GM12891 (cell line): ENCODE data around the gene SFXN5.

Experiments used
- DNase-seq: peaks from one replicate; pipeline ENCODE4 v3.0.0; 2011; ENCODE audit warnings: low spot score; ENCODE audit not compliant: insufficient read length
- FAIRE-seq: peaks from 2 replicates; lab custom pipeline; 2011; peaks lifted over from hg19 to GRCh38; lab: Jason Lieb, UNC
- PAX5 ChIP-seq: IDR thresholded peaks from 2 replicates; pipeline ENCODE4 v1.6.1; 2011; ENCODE audit warnings: low read length, moderate library complexity, mild to moderate bottlenecking; ENCODE audit not compliant: insufficient read depth, severe bottlenecking
- POLR2A ChIP-seq: IDR thresholded peaks from 2 replicates; pipeline ENCODE4 v1.6.1; 2011; ENCODE audit warnings: low read depth, low read length, control low read depth
- POLR2AphosphoS5 ChIP-seq: IDR thresholded peaks from 2 replicates; pipeline ENCODE4 v1.6.1; 2011; ENCODE audit warnings: low read depth, low read length, control low read depth
- POU2F2 ChIP-seq: IDR thresholded peaks from 2 replicates; pipeline ENCODE4 v1.6.1; 2011; ENCODE audit warnings: low read depth, mild to moderate bottlenecking, control low read depth, low read length, moderate library complexity
- SPI1 ChIP-seq: IDR thresholded peaks from 2 replicates; pipeline ENCODE4 v1.6.1; 2011; ENCODE audit warnings: low read depth, low read length, control low read depth
- TAF1 ChIP-seq: IDR thresholded peaks from 2 replicates; pipeline ENCODE4 v1.6.1; 2011; ENCODE audit warnings: low read depth, low read length, control low read depth

Gene SFXN5

DNA sequence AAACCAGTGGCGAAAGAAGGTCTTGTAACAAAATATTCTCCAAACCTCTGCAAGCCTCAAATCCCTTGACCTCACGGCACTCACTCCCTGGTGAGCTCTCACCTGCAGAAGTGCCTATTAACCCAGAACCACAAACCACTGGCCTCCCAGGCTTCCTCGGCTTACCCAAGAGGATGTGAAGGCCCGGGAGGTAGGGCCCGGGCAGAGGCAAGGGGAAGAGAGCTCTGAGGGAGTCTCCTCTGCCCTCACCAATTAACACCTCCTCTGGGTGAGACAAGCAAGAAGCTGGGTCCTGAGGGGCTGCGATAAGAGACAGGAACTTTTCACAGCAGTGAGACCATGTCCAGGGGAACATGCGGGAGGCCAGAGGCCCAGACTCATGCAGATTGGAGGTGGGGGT is 100.5 kb downstream of the SFXN5 start:
- TF ChIP-seq SPI1 (no peak), POU2F2 (no peak), PAX5 (no peak), TAF1 (no peak), POLR2AphosphoS5 (no peak), POLR2A (no peak)
- DNase-seq (no peak), FAIRE-seq (no peak)

DNA sequence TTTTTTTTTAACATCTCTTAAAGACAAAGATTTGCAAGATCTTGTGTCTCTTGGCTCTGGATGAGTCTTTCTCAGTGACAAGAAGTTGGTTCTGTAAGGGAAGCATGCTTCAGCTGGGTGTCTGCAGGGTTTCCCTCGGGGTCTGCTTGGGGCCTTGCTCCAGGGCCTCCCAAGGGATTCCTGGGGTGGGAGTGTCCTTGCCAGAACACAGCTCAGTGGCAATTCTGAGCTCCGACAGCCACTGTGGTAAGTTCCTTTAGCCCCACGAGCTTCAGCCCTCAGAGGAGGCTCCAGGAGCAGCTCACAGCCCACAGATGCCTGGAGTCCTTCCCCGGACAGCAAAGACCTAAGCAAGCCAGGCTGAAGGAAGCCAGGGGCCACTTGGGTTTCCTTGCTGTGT is 101.8 kb downstream of the SFXN5 start:
- DNase-seq, result no peak
- TF ChIP-seq TAF1 (no peak), POU2F2 (no peak)
- FAIRE-seq, result no peak

DNA sequence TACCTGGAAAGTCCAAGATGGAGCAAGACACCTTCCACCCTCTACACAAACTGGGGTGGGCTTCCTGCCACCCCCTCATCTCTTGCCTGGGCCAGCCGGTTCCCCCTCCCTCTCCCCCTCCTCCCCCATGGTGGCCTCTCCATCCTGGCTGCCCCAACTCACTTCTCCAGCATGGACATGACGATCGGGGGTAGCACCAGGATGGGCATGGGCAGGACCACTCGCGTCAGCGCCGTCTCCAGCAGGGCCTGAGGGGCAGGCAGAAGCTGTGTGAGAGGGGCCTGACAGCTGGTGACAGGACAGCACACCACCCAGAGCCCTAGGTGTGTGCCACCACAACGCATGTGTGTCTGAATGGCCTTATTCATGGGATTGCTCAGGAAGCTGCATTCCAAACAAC is 103.2 kb downstream of the SFXN5 start:
- no peak for DNase-seq
- no peak for FAIRE-seq
- TF ChIP-seq PAX5 (no peak), POLR2A (no peak), POU2F2 (no peak), SPI1 (no peak), TAF1 (no peak), POLR2AphosphoS5 (no peak)

DNA sequence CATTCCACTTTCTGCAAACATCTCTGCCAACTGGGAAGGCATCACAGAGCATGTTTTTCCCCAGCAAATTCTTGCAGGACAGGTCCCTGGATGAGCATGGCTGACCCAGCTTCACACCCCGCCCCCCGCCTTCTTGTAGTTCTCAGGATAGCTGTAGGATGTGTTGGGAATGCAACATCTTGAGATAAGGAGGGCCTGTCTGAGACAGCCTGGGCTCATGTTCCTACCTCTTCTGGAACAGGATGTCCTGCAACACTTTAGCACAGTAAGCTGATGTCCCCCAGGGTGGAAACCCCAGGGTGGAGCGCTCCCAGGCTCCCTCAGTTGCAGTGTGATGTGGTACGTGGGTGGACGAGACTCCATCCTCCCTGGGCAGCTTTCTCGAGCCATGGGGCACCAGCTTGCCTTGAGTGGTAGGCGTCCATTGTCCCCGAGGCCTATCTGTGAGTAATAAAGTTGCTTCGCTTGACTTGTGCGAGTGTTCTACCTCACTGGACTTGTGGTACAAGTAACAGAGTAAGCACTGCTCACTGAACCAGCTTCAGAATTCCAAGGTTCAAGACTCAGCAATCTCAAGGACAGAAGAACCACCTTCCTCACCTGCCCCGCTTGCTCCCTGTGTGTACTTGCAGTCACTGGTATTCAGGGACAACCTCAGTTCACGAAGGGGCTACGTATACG is 105.6 kb downstream of the SFXN5 start:
- no peak for FAIRE-seq
- TF ChIP-seq POLR2A, result no peak
- TF ChIP-seq PAX5, result no peak
- TF ChIP-seq SPI1, result no peak
- no peak for TF ChIP-seq POLR2AphosphoS5
- no peak for TF ChIP-seq TAF1
- TF ChIP-seq POU2F2, result no peak
- no peak for DNase-seq

DNA sequence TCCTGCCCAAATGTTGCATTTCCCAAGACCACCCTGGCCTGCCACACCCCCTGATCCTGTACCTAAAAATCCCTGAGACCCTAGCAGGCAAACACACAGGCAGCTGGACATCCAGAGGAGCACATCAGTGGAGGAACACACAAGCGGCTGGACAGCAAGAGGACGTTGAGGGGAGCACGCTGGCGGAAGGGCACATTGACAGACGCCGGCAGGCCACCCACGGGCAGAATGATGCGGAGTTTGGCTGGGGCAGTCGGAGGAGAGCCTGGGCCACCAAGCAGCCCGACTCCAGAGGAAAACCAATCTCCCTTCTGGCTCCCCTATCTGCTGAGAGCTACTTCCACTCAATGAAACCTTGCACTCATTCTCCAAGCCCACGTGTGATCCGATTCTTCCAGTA is 106.5 kb downstream of the SFXN5 start:
- TF ChIP-seq POLR2AphosphoS5 (no peak), POLR2A (no peak), POU2F2 (no peak), PAX5 (no peak), SPI1 (no peak), TAF1 (no peak)
- DNase-seq, result no peak
- FAIRE-seq, result no peak

DNA sequence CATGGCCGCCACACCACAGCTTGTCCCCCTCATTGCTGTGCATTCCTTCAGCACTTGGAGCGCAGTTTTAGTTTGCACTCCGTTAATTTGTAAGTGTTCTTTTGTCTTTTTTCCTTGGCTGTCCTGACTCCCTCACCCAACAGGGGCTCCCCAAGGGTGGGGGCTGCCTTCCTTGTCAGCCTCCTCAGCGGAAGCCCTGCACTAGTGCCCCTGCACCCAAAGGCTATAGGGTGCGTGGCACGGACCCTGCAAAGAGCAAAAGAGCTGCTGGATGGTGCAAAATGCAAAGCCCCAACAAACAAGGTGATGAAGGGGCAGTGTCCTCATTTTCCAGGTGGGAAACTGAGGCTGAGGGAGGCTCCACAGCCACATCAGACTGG is 107.4 kb downstream of the SFXN5 start:
- DNase-seq (no peak), FAIRE-seq (no peak)
- no peak for TF ChIP-seq POLR2AphosphoS5
- TF ChIP-seq POU2F2, result no peak
- no peak for TF ChIP-seq POLR2A
- no peak for TF ChIP-seq SPI1
- TF ChIP-seq PAX5, result no peak
- TF ChIP-seq TAF1, result no peak

- DNase-seq, result no peak
- no peak for FAIRE-seq
- no peak for TF ChIP-seq POU2F2
- no peak for TF ChIP-seq PAX5
- TF ChIP-seq SPI1, result no peak
- no peak for TF ChIP-seq TAF1
- TF ChIP-seq POLR2AphosphoS5, result no peak
- no peak for TF ChIP-seq POLR2A
Measured at GRCh38 chr2:72963423-72964145, 107.9 kb downstream of the SFXN5 start.

GRCh38 chr2:72962911-72963310 is 108.6 kb downstream of the SFXN5 start:
- no peak for TF ChIP-seq POU2F2
- FAIRE-seq, result no peak
- no peak for DNase-seq

DNA sequence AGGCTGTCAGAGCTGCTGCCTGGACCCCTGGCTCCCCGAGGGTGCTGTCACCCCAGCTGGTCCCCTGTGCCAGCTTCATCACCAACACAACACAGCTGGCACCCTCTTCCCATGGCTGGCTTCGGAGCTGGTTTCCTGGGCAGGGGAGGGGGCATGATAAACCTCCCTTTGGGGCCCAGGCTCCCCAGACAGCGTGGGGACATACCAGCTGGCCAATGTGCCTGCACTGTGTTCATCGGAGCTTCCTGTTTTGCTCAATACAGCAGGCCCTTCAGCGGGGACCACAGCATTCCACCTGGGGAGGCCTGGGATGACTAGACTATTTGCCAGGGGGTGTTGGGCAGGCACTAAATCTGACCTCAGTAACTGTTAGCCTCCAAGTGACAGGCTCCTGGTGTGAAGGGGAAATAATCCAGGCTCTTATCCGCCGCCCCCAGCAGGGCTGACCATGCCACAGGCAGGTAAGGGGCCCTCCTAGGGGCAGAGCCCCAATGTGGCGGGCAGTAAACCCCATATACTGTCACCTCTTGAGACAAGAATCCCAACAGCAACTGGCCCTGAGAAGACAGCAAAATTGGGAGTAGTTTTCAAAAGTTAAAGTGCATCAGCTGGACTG is 109.6 kb downstream of the SFXN5 start:
- DNase-seq (no peak), FAIRE-seq (no peak)
- TF ChIP-seq PAX5 (no peak), TAF1 (no peak), POLR2A (no peak), POU2F2 (no peak), SPI1 (no peak), POLR2AphosphoS5 (no peak)
